Small intestine (tissue), 7 donors: ENCODE measurements around the gene SDCCAG8. TPM values are rescaled to one million over a fixed set of nuclear protein-coding genes. Genes with fewer than 3 reads are reported as not detected.

ENCODE experiments used
- DNase-seq, 2 donors: peaks; one replicate each; pipeline versions ENCODE4 v3.0.0 to v3.0.0-alpha.2; 2013
- FAIRE-seq: peaks from 2 replicates; lab custom pipeline; 2012; peaks lifted over from hg19 to GRCh38; lab: Jason Lieb, UNC
- H3K27ac ChIP-seq, 3 donors: one replicate each; pipeline ENCODE4 v1.5.1; 2013; ENCODE audit warnings: low read length in 2 of 3, mild to moderate bottlenecking in 2 of 3, control low read depth in 1 of 3, inconsistent platforms in 1 of 3, low read depth in 1 of 3, moderate library complexity in 1 of 3
- H3K27me3 ChIP-seq, 3 donors: one replicate each; pipeline ENCODE4 v1.6.1; 2013; ENCODE audit warnings: low read length in 3 of 3, inconsistent platforms in 1 of 3; ENCODE audit not compliant: control insufficient read depth in 3 of 3, insufficient read depth in 3 of 3
- H3K36me3 ChIP-seq, 3 donors: one replicate each; pipeline ENCODE4 v1.6.1; 2013; ENCODE audit warnings: low read length in 3 of 3, inconsistent platforms in 1 of 3, low read depth in 1 of 3, mild to moderate bottlenecking in 1 of 3, moderate library complexity in 1 of 3; ENCODE audit not compliant: control insufficient read depth in 3 of 3, insufficient read depth in 2 of 3
- H3K4me1 ChIP-seq, 3 donors: one replicate each; pipeline ENCODE4 v1.6.1; 2013; ENCODE audit warnings: low read length in 2 of 3, inconsistent platforms in 1 of 3, low read depth in 1 of 3, mild to moderate bottlenecking in 1 of 3, moderate library complexity in 1 of 3; ENCODE audit not compliant: control insufficient read depth in 3 of 3, insufficient read depth in 2 of 3
- H3K4me3 ChIP-seq, 3 donors: one replicate each; pipeline ENCODE4 v1.5.1; 2013; ENCODE audit warnings: low read length in 3 of 3, control low read depth in 1 of 3, inconsistent platforms in 1 of 3, low read depth in 1 of 3, mild to moderate bottlenecking in 1 of 3, moderate library complexity in 1 of 3
- H3K9me3 ChIP-seq, 2 donors: one replicate each; pipeline ENCODE4 v1.6.1; 2013; ENCODE audit warnings: low read depth in 1 of 2, low read length in 1 of 2; ENCODE audit not compliant: control insufficient read depth in 2 of 2, insufficient read depth in 1 of 2
- WGBS, 3 donors: extraction: QIAGEN DNeasy Blood & Tissue Kit; methylation state at CpG; one replicate each; pipeline ENCODE4 v1.1.7; 2013; 5-methylcytosine and 5-hydroxymethylcytosine counted together
- polyA plus RNA-seq, 4 donors: library from polyadenylated mRNA; stranded (reverse) in 3 of 4; unstranded in 1 of 4; fragments of 200-250 nt in 3 of 4; fragments of 120-200 nt in 1 of 4; gene quantifications; one replicate each; pipeline versions ENCODE4 v1.2.1 to v1.2.3, GENCODE V29; 2013
- donor health status: healthy with polysubstance abuse.
- donor health status: control.
- donor health status: control.
- donor health status: Bipolar disorder and iron deficiency.
- donor health status: healthy.

The SDCCAG8 gene
- polyA plus RNA-seq, 4 donors = 19.2 to 32.2 (median 23.6) TPM

DNA sequence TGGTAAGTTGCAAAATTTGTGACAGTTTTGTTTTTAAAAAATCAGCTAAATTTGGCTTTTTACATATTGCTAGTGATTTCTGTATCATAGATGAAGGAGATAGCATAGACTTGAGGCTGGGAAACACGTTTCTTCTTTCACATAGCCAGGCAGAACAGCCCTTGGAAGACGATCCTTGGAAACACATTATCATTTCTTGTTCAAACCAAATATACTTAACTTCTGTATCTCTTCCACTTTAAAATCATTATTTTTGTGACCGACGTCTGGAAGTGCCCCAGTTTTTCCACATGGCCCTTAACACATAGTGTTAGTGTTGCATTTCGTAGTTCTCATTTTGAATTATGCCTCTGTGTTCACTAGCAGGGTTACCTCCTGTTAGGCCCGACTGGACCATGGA, 193.5 kb downstream of the SDCCAG8 start:
- 84 to 98% (median 98%) methylated on average over 6 of the region's 6 CpGs for WGBS, 3 donors
- Histone ChIP-seq H3K9me3 (no peaks in the 10 kb centered on the region), H3K4me1 (no peaks in the 10 kb centered on the region), H3K36me3 (peaks cover 0 to 12% (median 0%) of the 10 kb centered on the region in 3 donors), H3K27me3 (no peaks in the 10 kb centered on the region), H3K27ac (no peak overlapping the region), H3K4me3 (no peak overlapping the region)
- DNase-seq (no peak), FAIRE-seq (no peak)

DNA sequence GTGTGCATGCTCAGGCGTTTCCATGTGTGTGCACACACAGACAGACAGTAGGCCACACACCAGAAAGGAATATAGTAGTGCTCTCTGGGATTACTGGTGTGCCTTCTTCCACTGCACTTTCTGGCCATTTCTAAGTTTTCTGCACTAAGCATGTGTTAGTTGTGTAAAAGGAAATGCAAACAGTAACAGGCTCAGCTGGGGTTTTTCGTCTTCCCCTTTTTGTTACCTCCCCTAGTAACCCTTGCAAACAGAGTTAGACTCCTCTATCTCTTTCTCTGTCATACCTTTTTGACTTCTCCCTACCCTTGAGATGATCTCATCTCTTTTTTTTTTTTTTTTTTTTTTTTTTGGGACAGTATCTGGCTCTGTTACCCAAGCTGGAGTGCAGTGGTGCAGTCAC, 196.3 kb downstream of the SDCCAG8 start:
- no peaks in the 10 kb centered on the region for H3K4me1 ChIP-seq
- no peak overlapping the region for H3K4me3 ChIP-seq
- no peak overlapping the region for H3K27ac ChIP-seq
- WGBS, 3 donors = 93 to 97% (median 97%) methylated on average over 2 of the region's 2 CpGs
- DNase-seq (no peak), FAIRE-seq (no peak)
- no peaks in the 10 kb centered on the region for H3K27me3 ChIP-seq
- no peaks in the 10 kb centered on the region for H3K9me3 ChIP-seq
- H3K36me3 ChIP-seq = peaks cover 0 to 7% (median 0%) of the 10 kb centered on the region in 3 donors

DNA sequence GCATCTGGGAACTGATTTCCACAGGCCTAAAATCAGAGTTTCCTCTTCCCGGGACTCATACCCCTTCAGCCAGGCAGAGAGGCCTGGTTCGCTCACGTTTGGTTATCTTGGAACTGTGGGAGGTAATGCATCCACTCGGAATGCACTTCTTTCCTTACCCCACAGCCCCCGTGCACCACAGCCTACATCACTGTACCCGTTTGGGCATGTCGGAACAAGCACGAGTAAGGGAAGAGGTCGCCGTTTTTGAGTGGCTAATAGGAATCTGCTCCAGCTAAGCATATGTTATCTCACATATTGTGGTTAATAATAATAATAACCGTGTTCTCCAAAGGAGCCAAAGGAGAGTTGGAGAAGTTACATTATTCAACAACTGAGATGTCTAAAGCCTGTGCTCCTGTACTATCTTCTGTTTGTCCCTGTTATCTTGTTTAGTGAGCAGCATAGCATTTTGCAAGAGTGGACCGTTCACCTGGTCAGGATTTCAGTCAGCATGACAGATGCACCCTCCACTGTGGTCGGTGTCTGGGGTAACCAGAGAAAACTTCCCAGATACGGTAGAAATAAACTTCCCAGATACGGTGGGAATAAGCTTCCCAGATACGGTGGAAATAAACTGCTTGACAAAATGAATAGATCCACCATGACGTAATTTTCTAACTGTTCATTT, 198.6 kb downstream of the SDCCAG8 start:
- WGBS, 3 donors = 91 to 94% (median 93%) methylated on average over 17 of the region's 17 CpGs
- Histone ChIP-seq H3K4me3 (no peak overlapping the region), H3K27me3 (no peaks in the 10 kb centered on the region), H3K4me1 (no peaks in the 10 kb centered on the region), H3K36me3 (peaks cover 0 to 5% (median 0%) of the 10 kb centered on the region in 3 donors), H3K27ac (no peak overlapping the region), H3K9me3 (no peaks in the 10 kb centered on the region)
- FAIRE-seq = no peak
- no peak for DNase-seq

DNA sequence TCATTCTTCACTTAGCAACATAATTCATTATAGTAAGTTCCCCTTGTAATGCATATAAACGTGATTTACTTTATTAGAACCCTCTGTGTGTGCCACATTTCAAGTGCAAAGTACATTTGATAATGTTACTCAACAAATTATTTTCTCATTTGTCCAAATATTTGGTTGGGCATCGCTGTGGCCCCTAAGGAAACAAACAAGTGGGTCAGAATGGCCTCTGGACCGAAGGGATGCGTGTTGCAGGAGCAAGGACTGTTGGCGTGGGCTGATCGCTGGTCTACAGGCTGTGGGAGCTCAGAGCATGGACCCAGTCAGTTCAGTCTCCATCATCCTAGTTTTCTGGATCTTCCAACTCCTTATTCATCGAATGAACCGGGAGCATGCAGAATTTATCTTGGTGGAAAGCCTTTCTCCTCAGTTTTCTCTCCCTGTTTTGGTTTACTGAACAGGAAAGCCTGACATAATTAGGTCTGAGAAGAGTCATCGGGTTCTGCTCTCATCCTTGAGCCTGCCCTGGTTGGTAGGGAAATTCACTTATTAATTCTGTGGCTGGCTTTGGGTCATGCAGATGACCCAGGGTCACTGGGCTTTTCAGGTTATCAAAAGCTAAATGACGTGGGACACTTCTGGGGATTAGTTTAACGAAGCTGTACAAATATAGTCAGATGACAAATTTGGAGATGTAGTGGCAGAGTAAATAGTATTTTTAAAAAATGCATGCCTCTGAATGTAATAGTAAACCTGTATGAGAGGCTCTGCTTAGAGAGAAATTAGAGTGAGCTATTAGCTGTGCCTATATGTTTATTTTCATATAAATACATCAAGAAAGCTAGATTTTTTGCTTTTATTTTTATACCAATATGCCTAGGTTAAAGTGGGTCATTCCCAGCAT, 200.2 kb downstream of the SDCCAG8 start:
- 85 to 92% (median 87%) methylated on average over 11 of the region's 11 CpGs for WGBS, 3 donors
- no peaks in the 10 kb centered on the region for H3K9me3 ChIP-seq
- FAIRE-seq = no peak
- no peaks in the 10 kb centered on the region for H3K4me1 ChIP-seq
- no peak overlapping the region for H3K4me3 ChIP-seq
- H3K27me3 ChIP-seq = no peaks in the 10 kb centered on the region
- no peak for DNase-seq
- H3K36me3 ChIP-seq = peaks cover 0 to 5% (median 0%) of the 10 kb centered on the region in 3 donors
- H3K27ac ChIP-seq = no peak overlapping the region

DNA sequence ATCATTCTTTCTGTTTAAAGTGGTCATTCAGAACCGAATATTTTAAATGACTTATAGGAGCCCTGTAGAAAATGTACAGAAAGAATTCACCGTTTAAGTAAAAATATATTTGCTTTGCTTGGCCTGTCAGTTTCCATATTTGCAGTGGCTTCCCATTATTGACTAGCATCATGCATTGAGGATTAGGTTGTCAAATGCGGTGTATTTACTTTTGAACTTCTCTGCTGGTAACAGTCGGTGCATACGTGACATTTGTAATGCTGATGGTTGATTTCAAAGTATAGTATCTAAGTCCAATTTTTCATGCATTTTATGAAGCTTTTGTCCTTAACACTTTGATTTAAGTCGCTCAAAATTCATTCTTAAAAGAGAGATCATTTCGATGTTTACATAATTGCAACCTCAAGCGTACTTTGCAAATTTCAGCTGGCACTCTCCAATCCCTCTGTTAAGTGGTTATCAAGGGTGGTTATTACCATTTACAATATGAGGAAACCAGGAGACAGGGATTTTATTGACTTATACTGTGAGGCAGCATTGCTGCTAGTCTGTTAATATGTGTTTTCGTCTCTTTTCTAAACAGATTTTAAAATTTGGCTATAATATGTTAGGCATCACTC, 201.6 kb downstream of the SDCCAG8 start:
- Histone ChIP-seq H3K4me3 (no peak overlapping the region), H3K27me3 (no peaks in the 10 kb centered on the region), H3K4me1 (no peaks in the 10 kb centered on the region), H3K36me3 (peaks cover 0 to 5% (median 0%) of the 10 kb centered on the region in 3 donors), H3K9me3 (no peaks in the 10 kb centered on the region), H3K27ac (no peak overlapping the region)
- WGBS, 3 donors = 92 to 95% (median 92%) methylated on average over 9 of the region's 9 CpGs
- DNase-seq (no peak), FAIRE-seq (no peak)

DNA sequence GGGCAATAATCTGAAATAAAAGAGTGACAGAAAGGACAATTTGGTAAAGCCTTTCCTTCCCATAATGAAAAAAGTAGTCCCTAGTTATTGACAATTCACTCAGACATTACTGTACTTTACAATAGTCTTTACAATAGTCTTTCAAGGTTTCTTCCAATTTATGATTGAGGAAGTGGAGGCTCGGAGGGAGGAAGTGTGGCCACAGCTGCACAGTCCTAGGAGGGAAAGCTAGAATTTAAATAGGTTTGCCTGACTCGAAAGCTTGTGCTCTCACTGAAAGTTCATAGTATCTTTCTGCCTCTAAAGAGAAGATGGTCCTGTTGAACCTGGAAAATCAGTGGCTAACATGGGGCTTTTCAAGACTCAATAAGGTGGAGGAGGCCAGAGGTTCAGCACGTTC, 203.2 kb downstream of the SDCCAG8 start:
- 77 to 90% (median 85%) methylated on average over 3 of the region's 3 CpGs for WGBS, 3 donors
- no peaks in the 10 kb centered on the region for H3K9me3 ChIP-seq
- H3K4me3 ChIP-seq = no peak overlapping the region
- FAIRE-seq (no peak), DNase-seq (no peak)
- no peaks in the 10 kb centered on the region for H3K4me1 ChIP-seq
- no peak overlapping the region for H3K27ac ChIP-seq
- H3K36me3 ChIP-seq = peaks cover 0 to 5% (median 0%) of the 10 kb centered on the region in 3 donors
- no peaks in the 10 kb centered on the region for H3K27me3 ChIP-seq

DNA sequence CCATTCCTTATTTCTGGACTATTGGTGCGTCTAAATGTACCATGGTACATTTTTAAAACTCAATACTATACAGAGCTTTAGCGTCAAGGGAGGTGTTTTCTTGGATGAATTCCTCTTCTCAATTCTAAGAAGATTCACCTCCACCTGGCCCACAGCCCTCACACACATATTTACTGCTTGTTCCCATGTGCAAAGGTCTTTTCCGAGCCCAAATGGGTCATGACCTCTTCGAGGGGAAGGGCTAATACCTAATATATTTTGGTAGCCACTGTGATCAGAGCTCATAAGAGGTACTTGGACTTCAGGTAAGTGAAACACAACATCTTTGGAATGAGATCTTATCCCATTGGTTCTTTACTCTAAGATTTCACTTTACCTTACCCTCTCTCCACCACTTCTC, 205.9 kb downstream of the SDCCAG8 start:
- DNase-seq (no peak), FAIRE-seq (no peak)
- H3K4me1 ChIP-seq = no peaks in the 10 kb centered on the region

DNA sequence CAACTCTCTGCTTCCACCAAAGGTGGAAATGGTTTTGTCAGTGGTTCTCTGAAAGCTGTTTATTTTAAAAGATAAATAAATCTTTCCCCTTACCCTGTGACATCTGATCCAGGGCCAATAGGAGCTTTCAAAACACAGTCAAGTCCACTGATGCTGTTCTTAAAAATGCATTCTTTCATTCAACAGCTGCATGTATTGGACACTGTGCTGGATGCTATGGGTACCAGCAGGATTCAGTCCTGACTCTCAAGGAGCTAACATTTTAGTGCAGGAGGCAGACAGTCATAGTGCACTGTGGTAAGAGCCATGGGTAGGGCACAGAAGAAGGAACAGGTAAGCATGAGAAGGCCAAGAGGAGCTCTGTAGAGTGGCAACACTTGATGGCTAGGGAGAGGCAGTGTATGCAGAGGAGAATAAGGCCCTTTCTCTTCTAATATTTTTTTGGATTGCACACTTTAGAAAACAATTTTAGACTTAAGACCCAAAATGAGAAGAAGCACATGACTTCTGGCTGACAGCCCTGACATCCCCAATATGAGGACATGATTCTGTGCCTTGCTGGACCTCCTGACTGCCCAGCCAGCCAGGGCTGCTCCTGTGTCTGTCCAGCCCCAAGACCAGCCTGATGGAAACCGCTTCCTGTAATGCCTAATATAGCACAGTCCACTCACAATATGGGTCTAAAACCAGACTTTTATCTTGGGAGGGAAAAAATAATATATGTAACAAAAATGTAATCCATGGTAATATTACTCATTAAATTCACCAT, 207.3 kb downstream of the SDCCAG8 start:
- no peak overlapping the region for H3K4me3 ChIP-seq
- H3K27me3 ChIP-seq = no peaks in the 10 kb centered on the region
- H3K36me3 ChIP-seq = peaks cover 0 to 5% (median 0%) of the 10 kb centered on the region in 3 donors
- no peaks in the 10 kb centered on the region for H3K4me1 ChIP-seq
- no peak overlapping the region for H3K27ac ChIP-seq
- 84 to 95% (median 94%) methylated on average over 1 of the region's 1 CpG for WGBS, 3 donors
- no peaks in the 10 kb centered on the region for H3K9me3 ChIP-seq
- DNase-seq (no peak), FAIRE-seq (no peak)

More for the DNA sequence above, 205.9 kb downstream of the SDCCAG8 start:
- Histone ChIP-seq H3K27ac (no peak overlapping the region), H3K36me3 (peaks cover 0 to 5% (median 0%) of the 10 kb centered on the region in 3 donors), H3K27me3 (no peaks in the 10 kb centered on the region), H3K4me3 (no peak overlapping the region), H3K9me3 (no peaks in the 10 kb centered on the region)
- 95 to 96% (median 95%) methylated on average over 4 of the region's 4 CpGs for WGBS, 3 donors
